Mesothelial cell of epicardium (in vitro differentiated cells): ENCODE measurements around the gene ALAS1. TPM values are rescaled to one million over a fixed set of nuclear protein-coding genes. Genes with fewer than 3 reads are reported as not detected.
A peak's percentile ranks its signal among the peaks of the same experiment; 100 is the strongest.

Experiments used
- DNase-seq, 2 experiments: peaks; one replicate each; pipeline ENCODE4 v3.0.0; 2021; ENCODE audit warnings: low spot score in 2 of 2; ENCODE audit not compliant: unreplicated experiment in 2 of 2
- H3K27ac Mint-ChIP-seq: 2 replicates; pipeline ENCODE4 v1.8.0; 2021; ENCODE audit warnings: mixed read lengths
- H3K27me3 Mint-ChIP-seq: 2 replicates; pipeline ENCODE4 v1.8.0; 2021; ENCODE audit warnings: low read depth, mixed read lengths
- H3K36me3 Mint-ChIP-seq: 2 replicates; pipeline ENCODE4 v1.8.0; 2021; ENCODE audit warnings: mixed read lengths
- H3K4me1 Mint-ChIP-seq: 2 replicates; pipeline ENCODE4 v1.8.0; 2021; ENCODE audit warnings: mixed read lengths
- H3K4me3 Mint-ChIP-seq: 2 replicates; pipeline ENCODE4 v1.8.0; 2021; ENCODE audit warnings: mild to moderate bottlenecking, moderate library complexity, mixed read lengths
- H3K9me3 Mint-ChIP-seq: 2 replicates; pipeline ENCODE4 v1.8.0; 2021; ENCODE audit warnings: mixed read lengths
- total RNA-seq: library from RNA; stranded (reverse); gene quantifications from 3 replicates; pipeline ENCODE4 v1.2.1, GENCODE V29; 2021
- TF ChIP-seq, protein P1 (sequence below): fragments of 200-600 bp; sonication (generic); IDR thresholded peaks from one replicate; pipeline ENCODE4 v1.5.0; 2021; ENCODE audit warnings: antibody characterized with exemption; ENCODE audit not compliant: unreplicated experiment

ALAS1 gene
- total RNA-seq, 1 donor from 2014 or later: 32.1 TPM

DNA sequence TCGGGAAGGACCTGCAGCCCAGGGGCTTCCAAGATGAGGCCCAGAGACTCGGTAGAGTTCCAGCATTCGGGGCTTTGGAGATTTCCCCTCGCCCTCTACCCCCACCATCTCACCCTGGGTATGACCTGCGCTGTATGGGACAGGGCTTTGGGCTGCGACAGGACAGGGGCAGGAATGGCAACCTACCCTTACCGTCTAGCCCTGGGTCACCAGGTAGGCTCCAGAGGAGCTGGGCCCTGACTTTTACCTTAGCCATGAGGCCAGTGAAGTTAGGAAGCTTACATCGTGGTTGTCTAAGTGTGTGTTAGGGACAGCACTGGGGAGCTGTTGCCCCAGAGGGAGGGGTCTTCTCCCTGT lies 48.3 kb downstream of the ALAS1 start:
- Mint-ChIP-seq H3K27me3 (no peaks in the 10 kb centered on the region), H3K4me1 (peaks cover 8% of the 10 kb centered on the region), H3K36me3 (peaks cover 3% of the 10 kb centered on the region), H3K27ac (peak overlapping the region; percentile 39), H3K9me3 (no peaks in the 10 kb centered on the region), H3K4me3 (peak overlapping the region; percentile 59)
- DNase-seq: no peak
- TF ChIP-seq, protein P1, sequence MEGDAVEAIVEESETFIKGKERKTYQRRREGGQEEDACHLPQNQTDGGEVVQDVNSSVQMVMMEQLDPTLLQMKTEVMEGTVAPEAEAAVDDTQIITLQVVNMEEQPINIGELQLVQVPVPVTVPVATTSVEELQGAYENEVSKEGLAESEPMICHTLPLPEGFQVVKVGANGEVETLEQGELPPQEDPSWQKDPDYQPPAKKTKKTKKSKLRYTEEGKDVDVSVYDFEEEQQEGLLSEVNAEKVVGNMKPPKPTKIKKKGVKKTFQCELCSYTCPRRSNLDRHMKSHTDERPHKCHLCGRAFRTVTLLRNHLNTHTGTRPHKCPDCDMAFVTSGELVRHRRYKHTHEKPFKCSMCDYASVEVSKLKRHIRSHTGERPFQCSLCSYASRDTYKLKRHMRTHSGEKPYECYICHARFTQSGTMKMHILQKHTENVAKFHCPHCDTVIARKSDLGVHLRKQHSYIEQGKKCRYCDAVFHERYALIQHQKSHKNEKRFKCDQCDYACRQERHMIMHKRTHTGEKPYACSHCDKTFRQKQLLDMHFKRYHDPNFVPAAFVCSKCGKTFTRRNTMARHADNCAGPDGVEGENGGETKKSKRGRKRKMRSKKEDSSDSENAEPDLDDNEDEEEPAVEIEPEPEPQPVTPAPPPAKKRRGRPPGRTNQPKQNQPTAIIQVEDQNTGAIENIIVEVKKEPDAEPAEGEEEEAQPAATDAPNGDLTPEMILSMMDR: no peak

DNA sequence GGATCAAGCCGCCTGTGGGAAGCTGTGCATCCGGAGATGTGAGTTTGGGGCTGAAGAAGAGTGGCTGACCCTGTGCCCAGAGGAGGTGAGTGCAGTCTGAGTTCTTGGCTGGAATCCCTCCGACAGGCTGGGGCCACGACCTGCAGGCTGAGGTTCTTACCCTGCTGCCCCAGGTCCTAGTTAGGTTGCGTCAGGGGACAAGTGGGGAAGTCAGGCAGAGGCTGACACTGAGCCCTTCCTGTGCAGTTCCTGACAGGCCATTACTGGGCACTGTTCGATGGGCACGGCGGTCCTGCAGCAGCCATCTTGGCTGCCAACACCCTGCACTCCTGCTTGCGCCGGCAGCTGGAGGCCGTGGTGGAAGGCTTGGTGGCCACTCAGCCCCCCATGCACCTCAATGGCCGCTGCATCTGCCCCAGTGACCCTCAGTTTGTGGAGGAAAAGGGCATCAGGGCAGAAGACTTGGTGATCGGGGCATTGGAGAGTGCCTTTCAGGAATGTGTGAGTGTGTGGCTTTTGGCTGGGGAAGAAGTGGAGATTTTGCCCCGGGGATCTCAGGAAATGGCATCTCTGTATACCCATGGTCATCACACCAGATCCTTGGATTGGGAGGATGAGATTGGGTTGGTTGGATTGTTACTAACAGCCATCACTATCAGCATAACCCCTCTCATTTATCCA lies 48.9 kb downstream of the ALAS1 start:
- peak overlapping the region; percentile 25 for H3K27ac Mint-ChIP-seq
- TF ChIP-seq, protein P1: no peak
- no peaks in the 10 kb centered on the region for H3K9me3 Mint-ChIP-seq
- H3K36me3 Mint-ChIP-seq: peaks cover 3% of the 10 kb centered on the region
- DNase-seq: no peak
- peak overlapping the region; percentile 59 for H3K4me3 Mint-ChIP-seq
- H3K27me3 Mint-ChIP-seq: no peaks in the 10 kb centered on the region
- H3K4me1 Mint-ChIP-seq: peaks cover 8% of the 10 kb centered on the region

DNA sequence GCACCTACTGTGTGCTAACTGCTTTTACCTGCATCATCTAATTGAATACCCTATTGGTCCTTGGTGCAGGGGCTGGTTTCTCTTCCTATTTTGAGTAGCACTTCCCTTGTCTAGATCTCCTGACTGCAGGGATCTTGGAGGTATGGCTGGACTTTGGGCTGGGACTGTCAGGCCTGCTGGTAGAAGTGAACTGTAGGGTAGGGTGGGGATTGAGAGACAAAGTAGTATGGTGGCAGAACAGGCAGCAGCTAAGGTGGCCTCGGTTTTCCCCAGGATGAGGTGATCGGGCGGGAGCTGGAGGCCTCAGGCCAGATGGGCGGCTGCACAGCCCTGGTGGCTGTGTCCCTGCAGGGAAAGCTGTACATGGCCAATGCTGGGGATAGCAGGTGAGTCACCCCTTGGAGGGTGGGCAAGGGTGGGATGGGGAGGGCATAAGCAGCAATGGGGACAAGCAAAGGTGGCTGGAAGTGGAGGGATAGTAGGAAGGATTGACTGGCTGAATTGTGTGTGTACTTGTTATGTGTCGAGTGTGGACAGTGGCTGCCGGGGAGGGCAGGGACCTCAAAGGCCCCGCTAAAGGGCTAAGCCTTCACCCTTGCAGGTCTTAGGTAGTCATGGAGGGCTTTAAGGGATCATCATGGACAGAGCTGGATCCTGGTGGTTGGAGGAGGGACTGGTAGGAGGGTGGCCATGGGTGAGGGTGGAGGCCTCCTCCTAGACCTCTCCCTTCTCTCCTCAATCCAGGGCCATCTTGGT lies 49.6 kb downstream of the ALAS1 start:
- no peak for DNase-seq
- no peaks in the 10 kb centered on the region for H3K9me3 Mint-ChIP-seq
- peaks cover 3% of the 10 kb centered on the region for H3K36me3 Mint-ChIP-seq
- peaks cover 8% of the 10 kb centered on the region for H3K4me1 Mint-ChIP-seq
- no peak overlapping the region for H3K4me3 Mint-ChIP-seq
- peak overlapping the region; percentile 64 for H3K27ac Mint-ChIP-seq
- TF ChIP-seq, protein P1: no peak
- no peaks in the 10 kb centered on the region for H3K27me3 Mint-ChIP-seq

DNA sequence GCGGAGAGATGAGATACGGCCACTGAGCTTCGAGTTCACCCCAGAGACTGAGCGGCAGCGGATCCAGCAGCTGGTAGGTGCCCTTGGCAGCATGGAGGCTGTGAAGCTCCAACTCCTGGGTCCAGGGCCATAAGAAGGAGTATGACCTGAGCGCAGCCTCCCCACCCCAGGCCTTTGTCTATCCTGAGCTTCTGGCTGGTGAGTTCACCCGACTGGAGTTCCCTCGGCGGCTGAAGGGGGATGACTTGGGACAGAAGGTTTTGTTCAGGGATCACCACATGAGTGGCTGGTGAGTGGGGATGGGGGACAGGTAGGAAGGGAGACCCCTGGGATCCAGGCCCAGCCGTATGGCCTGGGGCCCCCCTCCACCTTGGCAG lies 50.2 kb downstream of the ALAS1 start:
- no peak for DNase-seq
- H3K27ac Mint-ChIP-seq: peak overlapping the region; percentile 64
- peaks cover 8% of the 10 kb centered on the region for H3K4me1 Mint-ChIP-seq
- peaks cover 6% of the 10 kb centered on the region for H3K36me3 Mint-ChIP-seq
- no peaks in the 10 kb centered on the region for H3K27me3 Mint-ChIP-seq
- H3K9me3 Mint-ChIP-seq: no peaks in the 10 kb centered on the region
- no peak overlapping the region for H3K4me3 Mint-ChIP-seq
- TF ChIP-seq, protein P1: no peak

DNA sequence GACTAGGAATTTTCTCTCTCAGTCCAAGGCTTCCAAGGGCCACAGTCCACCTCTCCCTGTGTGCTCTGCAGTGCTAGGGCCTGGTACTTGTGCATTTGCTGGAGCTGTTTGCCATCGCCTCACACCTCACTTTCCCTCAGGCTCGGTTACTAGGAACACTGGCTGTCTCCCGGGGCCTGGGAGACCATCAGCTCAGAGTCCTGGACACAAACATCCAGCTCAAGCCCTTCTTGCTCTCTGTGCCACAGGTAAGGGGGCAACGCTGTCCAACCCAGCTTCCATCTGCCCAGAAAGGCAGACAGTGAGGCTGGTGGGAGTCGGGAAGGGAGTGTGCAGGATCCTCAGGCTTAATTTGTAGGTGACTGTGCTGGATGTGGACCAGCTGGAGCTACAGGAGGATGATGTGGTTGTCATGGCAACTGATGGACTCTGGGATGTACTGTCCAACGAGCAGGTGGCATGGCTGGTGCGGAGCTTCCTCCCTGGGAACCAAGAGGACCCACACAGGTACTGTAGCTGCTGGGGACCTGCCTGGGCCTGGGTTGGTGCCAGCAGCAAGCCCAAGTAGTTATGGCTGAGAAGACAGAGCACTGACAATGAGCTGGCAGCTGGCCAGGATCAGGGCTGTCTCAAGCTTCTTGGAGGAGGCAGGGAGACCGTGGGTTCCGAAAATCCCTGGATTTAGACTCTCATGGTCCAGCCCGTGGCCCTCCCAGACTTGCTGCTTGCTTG lies 51.0 kb downstream of the ALAS1 start:
- no peak overlapping the region for H3K27ac Mint-ChIP-seq
- no peak overlapping the region for H3K4me3 Mint-ChIP-seq
- H3K27me3 Mint-ChIP-seq: no peaks in the 10 kb centered on the region
- H3K4me1 Mint-ChIP-seq: peaks cover 10% of the 10 kb centered on the region
- TF ChIP-seq, protein P1: no peak
- H3K36me3 Mint-ChIP-seq: peaks cover 9% of the 10 kb centered on the region
- H3K9me3 Mint-ChIP-seq: no peaks in the 10 kb centered on the region
- DNase-seq: no peak
